ENCODE measurements around the gene HIPK3.

HIPK3 gene

DNA sequence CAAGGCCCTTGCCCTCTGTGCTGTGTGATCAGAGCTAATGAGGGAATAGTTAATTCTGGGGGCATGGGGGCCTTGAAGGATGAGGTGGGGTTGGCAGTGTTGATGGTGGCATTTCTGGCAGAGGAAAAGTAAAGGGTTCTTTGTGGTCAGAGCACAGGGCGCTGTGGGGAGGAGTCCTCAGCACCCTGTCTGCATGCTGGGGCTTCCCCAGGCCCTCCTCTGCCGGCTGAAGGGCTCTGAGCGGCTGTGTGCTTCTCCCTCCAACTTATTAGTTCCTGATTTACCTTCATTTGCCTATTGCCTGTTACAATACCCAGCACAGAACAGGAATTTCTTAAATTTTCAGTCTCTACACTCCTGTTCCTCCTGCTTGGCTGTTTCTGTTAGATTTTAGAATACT, 122.8 kb downstream of the HIPK3 start:
- TF ChIP-seq, protein P1, sequence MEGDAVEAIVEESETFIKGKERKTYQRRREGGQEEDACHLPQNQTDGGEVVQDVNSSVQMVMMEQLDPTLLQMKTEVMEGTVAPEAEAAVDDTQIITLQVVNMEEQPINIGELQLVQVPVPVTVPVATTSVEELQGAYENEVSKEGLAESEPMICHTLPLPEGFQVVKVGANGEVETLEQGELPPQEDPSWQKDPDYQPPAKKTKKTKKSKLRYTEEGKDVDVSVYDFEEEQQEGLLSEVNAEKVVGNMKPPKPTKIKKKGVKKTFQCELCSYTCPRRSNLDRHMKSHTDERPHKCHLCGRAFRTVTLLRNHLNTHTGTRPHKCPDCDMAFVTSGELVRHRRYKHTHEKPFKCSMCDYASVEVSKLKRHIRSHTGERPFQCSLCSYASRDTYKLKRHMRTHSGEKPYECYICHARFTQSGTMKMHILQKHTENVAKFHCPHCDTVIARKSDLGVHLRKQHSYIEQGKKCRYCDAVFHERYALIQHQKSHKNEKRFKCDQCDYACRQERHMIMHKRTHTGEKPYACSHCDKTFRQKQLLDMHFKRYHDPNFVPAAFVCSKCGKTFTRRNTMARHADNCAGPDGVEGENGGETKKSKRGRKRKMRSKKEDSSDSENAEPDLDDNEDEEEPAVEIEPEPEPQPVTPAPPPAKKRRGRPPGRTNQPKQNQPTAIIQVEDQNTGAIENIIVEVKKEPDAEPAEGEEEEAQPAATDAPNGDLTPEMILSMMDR (IDR thresholded peaks at IDR 0.05; ENCODE audit: low read depth, low read length) = no peak
- no peak overlapping the region for H3K4me3 ChIP-seq (ENCODE audit: low read depth, low read length)

DNA sequence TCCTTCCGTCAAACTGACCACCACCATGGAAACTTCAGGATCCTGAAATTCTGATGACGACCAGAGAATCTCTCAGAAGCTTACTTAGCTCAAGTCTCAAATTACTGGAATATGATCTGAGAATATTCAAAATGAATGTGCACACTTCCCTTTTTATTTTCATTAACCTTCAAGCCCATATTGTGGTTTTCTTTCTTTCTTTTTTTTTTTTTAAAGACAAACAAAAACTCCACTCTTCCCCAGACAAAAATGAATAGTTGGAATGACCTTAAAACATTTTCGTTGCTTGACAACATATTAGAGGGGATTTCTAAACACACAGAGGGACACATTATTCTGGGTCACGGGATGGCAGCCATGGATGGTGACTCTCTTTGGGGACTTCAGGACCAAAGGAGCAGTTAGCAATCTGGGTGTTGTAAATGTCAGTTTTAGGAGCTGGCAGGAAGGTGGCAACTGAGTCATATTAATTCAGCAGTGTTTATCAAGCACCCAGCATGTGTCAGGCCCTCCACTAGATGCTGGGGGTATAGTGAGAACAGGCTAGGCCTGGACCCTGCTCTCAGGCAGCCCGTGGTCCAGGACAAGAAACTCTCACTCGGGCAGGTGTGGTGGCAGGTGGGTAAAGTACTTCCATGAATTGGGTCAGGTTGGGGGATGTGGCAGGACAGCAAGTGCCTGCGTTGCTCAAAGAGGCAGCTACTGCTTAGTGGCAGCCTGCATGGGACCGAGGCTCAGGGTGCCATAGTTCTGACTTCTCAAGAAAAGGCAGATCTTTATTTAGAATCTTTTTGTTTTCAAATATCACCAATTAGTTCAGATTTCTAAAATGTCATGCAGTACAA, 126.1 kb downstream of the HIPK3 start:
- TF ChIP-seq, protein P1 (IDR thresholded peaks at IDR 0.05; ENCODE audit: low read depth, low read length) = no peak
- H3K4me3 ChIP-seq (ENCODE audit: low read depth, low read length) = no peak overlapping the region

DNA sequence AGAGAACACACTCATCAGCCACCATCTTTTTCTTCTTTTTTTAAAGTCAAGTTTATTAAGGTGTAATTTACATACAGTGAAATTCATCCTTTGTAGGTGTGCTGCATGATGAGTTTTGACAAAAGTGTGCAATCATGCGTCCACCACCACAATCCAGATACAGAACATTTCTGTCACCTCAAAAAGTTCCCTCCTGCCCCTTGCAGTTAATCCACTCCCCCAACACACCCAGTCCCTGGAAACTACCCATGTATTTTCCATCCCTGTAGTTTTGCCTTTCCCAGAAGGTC, 126.7 kb downstream of the HIPK3 start:
- TF ChIP-seq, protein P1 (IDR thresholded peaks at IDR 0.05; ENCODE audit: low read depth, low read length) = no peak
- no peak overlapping the region for H3K4me3 ChIP-seq (ENCODE audit: low read depth, low read length)

DNA sequence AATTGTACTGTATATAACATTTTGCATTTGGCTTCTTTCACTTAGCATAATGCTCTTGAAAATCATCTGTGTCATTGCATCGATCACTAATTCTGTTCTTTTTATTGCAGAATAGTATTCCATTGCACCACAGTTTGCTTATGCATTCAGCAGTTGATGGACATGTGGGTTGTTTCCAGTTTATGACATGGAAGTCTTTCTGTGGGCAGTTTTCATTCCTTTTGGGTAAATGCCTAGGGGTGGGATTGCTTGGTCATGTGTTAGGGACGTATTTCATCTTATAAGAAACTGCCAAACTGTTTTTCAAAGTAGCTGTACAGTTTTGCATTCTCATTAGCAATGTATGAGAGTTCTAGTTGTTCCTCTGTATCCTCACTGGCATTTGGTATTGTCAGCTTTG, 127.0 kb downstream of the HIPK3 start:
- H3K4me3 ChIP-seq (ENCODE audit: low read depth, low read length) = no peak overlapping the region
- TF ChIP-seq, protein P1 (IDR thresholded peaks at IDR 0.05; ENCODE audit: low read depth, low read length) = no peak

DNA sequence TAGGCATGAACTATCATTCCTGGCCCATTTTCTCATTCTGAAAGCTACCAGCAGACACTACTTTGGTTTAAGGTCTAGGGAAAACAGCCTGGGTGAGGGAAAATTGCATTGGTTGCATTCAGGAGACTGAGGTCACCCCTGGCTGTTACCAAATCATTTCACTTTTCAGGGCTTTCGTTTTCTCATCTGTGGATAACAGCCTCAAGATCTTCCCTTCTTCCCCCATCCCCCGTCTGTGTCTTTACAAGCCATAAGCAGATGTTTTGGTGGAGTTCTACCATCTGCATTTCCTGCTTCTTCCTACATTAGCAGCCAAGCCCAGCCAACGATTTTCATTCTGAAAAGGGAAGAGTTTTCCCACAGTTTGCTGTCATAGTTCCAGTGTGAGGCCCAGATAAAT, 130.4 kb downstream of the HIPK3 start:
- TF ChIP-seq, protein P1 (IDR thresholded peaks at IDR 0.05; ENCODE audit: low read depth, low read length) = no peak
- H3K4me3 ChIP-seq (ENCODE audit: low read depth, low read length) = no peak overlapping the region

DNA sequence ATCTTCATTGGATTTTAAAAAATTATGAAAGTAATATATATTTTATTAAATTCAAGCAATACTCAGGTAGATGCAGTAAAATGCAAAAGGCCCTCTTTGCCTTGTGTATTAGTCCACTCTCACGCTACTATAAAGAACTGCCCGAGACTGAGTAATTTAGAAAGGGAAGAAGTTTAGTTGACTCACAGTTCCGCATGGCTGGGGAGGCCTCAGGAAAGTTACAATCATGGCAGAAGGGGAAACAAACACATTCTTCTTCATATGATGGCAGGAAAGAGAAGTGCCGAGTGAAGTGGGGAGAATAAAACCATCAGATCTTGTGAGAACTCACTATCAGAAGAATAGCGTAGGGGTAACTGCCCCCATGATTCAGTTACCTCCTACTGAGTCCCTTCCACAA, 130.8 kb downstream of the HIPK3 start:
- H3K4me3 ChIP-seq (ENCODE audit: low read depth, low read length) = no peak overlapping the region
- TF ChIP-seq, protein P1 (IDR thresholded peaks at IDR 0.05; ENCODE audit: low read depth, low read length) = no peak

DNA sequence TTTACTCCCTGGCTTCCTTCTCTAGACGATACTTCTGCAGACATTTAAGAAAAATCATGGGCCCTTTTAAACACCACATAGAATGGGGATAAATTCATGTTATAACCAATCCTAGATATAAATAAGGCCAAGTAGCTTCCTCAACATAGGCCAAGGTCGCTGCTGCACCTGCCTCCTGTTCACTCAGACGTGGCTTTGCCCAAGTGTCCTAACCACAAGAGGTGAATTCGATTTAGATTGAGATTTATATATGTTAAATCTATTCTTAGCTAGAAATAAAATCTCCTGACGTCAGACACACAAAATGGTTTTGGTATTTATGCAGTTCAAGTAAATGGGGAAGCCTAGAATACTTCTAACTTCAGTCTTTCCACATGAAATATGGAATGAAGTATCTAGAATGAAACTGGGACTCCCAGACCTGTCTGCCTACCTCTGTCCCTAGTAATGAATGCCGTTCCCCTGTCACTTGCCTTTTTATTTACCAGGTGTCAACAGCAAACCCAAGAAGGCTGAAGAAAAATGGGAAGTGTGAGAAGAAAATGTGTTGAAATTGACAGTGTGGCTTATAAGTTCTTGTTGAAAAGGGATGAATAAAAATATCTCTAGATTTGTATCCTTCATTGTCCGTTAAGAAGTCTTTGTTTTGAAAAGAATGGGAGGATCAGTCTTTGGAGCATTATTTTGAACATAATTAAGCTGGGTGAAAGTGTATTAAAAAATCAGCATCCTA, 131.8 kb downstream of the HIPK3 start:
- H3K4me3 ChIP-seq (ENCODE audit: low read depth, low read length) = no peak overlapping the region
- TF ChIP-seq, protein P1 (IDR thresholded peaks at IDR 0.05; ENCODE audit: low read depth, low read length) = no peak
